GM18867 (cell line): ENCODE results near the gene GSTP1.

Experiments used
- ATAC-seq: cut with Tn5 transposase; IDR thresholded peaks from one replicate; pipeline ENCODE4 v1.9.1; 2021; ENCODE audit warnings: mild to moderate bottlenecking, moderate library complexity; ENCODE audit not compliant: unreplicated experiment

Gene GSTP1

GRCh38 chr11:67628710-67629385 lies 45.2 kb downstream of the GSTP1 start:
- no peak for ATAC-seq

- peak; percentile 42 for ATAC-seq
Observed at GRCh38 chr11:67629386-67630227, 46.0 kb downstream of the GSTP1 start, which contains the start of gene NUDT8. TSS of gene NUDT8 (minus strand) at chr11:67629937. CDS start at chr11:67629911, 26 bp downstream.

- peak; percentile 65 for ATAC-seq
Observed at GRCh38 chr11:67630228-67630942, 46.8 kb downstream of the GSTP1 start.

- no peak for ATAC-seq
Observed at GRCh38 chr11:67630943-67631331, 47.3 kb downstream of the GSTP1 start.

GRCh38 chr11:67631411-67631810 lies 47.8 kb downstream of the GSTP1 start:
- no peak for ATAC-seq

GRCh38 chr11:67631853-67632174 lies 48.2 kb downstream of the GSTP1 start:
- ATAC-seq, result no peak

GRCh38 chr11:67632175-67632981 lies 48.8 kb downstream of the GSTP1 start:
- ATAC-seq, result no peak

GRCh38 chr11:67632982-67633755 lies 49.6 kb downstream of the GSTP1 start:
- no peak for ATAC-seq

- ATAC-seq, result no peak
Observed at GRCh38 chr11:67633758-67634365, 50.2 kb downstream of the GSTP1 start.

GRCh38 chr11:67634366-67635230 lies 51.0 kb downstream of the GSTP1 start:
- ATAC-seq, result no peak

- ATAC-seq, result no peak
Observed at GRCh38 chr11:67635231-67635521, 51.6 kb downstream of the GSTP1 start.
